Measurements from ENCODE around the gene PLXNA2. TPM values are rescaled to one million over a fixed set of nuclear protein-coding genes. Genes with fewer than 3 reads are reported as not detected.

PLXNA2 gene
- polyA plus RNA-seq, 4 donors = 12.4 to 16.7 (median 14.4) TPM

- DNase-seq (ENCODE audit: low read depth in 4 of 4, low spot score in 3 of 4) = no peak
These were observed 36.6 kb downstream of the PLXNA2 start for GRCh38 chr1:208207388-208208131.

GRCh38 chr1:208206092-208206698, 38.0 kb downstream of the PLXNA2 start:
- no peak for DNase-seq (ENCODE audit: low read depth in 4 of 4, low spot score in 3 of 4)

- DNase-seq (ENCODE audit: low read depth in 4 of 4, low spot score in 3 of 4) = no peak
These were observed 38.8 kb downstream of the PLXNA2 start for GRCh38 chr1:208205216-208206013.

GRCh38 chr1:208204779-208205178, 39.4 kb downstream of the PLXNA2 start:
- no peak for DNase-seq (ENCODE audit: low read depth in 4 of 4, low spot score in 3 of 4)

- no peak for DNase-seq (ENCODE audit: low read depth in 4 of 4, low spot score in 3 of 4)
These were observed 40.2 kb downstream of the PLXNA2 start for GRCh38 chr1:208203848-208204609.

GRCh38 chr1:208203127-208203847, 40.9 kb downstream of the PLXNA2 start:
- DNase-seq (ENCODE audit: low read depth in 4 of 4, low spot score in 3 of 4) = no peak

GRCh38 chr1:208202333-208202995, 41.7 kb downstream of the PLXNA2 start:
- no peak for DNase-seq (ENCODE audit: low read depth in 4 of 4, low spot score in 3 of 4)

- no peak for DNase-seq (ENCODE audit: low read depth in 4 of 4, low spot score in 3 of 4)
These were observed 43.0 kb downstream of the PLXNA2 start for GRCh38 chr1:208201229-208201628.

- no peak for DNase-seq (ENCODE audit: low read depth in 4 of 4, low spot score in 3 of 4)
These were observed 44.1 kb downstream of the PLXNA2 start for GRCh38 chr1:208200116-208200515.

GRCh38 chr1:208198236-208198635, 45.9 kb downstream of the PLXNA2 start:
- DNase-seq (ENCODE audit: low read depth in 4 of 4, low spot score in 3 of 4) = no peak

- DNase-seq (ENCODE audit: low read depth in 4 of 4, low spot score in 3 of 4) = no peak
These were observed 49.2 kb downstream of the PLXNA2 start for GRCh38 chr1:208194944-208195343.

- DNase-seq (ENCODE audit: low read depth in 4 of 4, low spot score in 3 of 4) = no peak
These were observed 51.2 kb downstream of the PLXNA2 start for GRCh38 chr1:208192995-208193394.

- no peak for DNase-seq (ENCODE audit: low read depth in 4 of 4, low spot score in 3 of 4)
These were observed 53.4 kb downstream of the PLXNA2 start for GRCh38 chr1:208190784-208191183.

- no peak for DNase-seq (ENCODE audit: low read depth in 4 of 4, low spot score in 3 of 4)
These were observed 54.5 kb downstream of the PLXNA2 start for GRCh38 chr1:208189716-208190115.

GRCh38 chr1:208189183-208189582, 55.0 kb downstream of the PLXNA2 start:
- no peak for DNase-seq (ENCODE audit: low read depth in 4 of 4, low spot score in 3 of 4)

- no peak for DNase-seq (ENCODE audit: low read depth in 4 of 4, low spot score in 3 of 4)
These were observed 55.6 kb downstream of the PLXNA2 start for GRCh38 chr1:208188607-208189006.

- no peak for DNase-seq (ENCODE audit: low read depth in 4 of 4, low spot score in 3 of 4)
These were observed 56.6 kb downstream of the PLXNA2 start for GRCh38 chr1:208187499-208188041.

GRCh38 chr1:208185801-208186231, 58.4 kb downstream of the PLXNA2 start:
- DNase-seq (ENCODE audit: low read depth in 4 of 4, low spot score in 3 of 4) = no peak

GRCh38 chr1:208184966-208185654, 59.1 kb downstream of the PLXNA2 start:
- no peak for DNase-seq (ENCODE audit: low read depth in 4 of 4, low spot score in 3 of 4)

Data from right renal pelvis (tissue), 4 donors.